ENCODE measurements around the gene TTC34. TPM values are rescaled to one million over a fixed set of nuclear protein-coding genes. Genes with fewer than 3 reads are reported as not detected.
"Not testable (repeated sequence)": the region's sequence is repeated elsewhere in the genome, so short reads cannot be mapped to it uniquely, and the experiment has no call there.

The TTC34 gene
- total RNA-seq, 2 donors from 2014 or later, result 0.43 to 0.67 TPM

DNA sequence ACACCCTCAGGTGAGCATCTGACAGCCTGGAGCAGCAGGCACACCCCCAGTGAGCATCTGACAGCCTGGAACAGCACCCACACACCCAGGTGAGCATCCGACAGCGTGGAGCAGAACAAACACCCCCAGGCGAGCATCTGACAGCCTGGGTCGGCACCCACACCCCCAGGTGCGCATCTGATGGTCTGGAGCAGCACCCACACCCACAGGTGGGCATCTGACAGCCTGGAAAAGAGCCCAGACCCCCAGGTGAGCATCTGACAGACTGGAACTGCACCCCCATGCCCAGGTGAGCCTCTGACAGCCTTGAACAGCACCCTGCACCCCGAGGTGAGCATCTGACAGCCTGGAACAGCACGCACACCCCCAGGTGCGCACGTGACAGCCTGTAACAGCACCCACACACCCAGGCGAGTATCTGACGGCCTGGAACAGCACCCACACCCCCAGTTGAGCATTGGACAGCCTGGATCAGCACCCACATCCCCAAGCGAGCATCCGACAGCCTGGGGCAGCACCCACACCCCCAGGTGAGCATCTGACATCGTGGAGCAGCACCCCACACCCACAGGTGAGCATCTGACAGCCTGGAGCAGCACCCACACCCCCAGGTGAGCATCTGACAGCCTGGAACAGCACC is 51.3 kb downstream of the TTC34 start:
- DNase-seq; intact Hi-C loops (cut with DNase I, micrococcal nuclease): not testable (repeated sequence)

GRCh38 chr1:2748626-2749025 is 52.9 kb downstream of the TTC34 start:
- DNase-seq; intact Hi-C loops (cut with DNase I, micrococcal nuclease); ATAC-seq: not testable (repeated sequence)

More for the DNA sequence above, 51.3 kb downstream of the TTC34 start:
- not testable (repeated sequence) for ATAC-seq

- not testable (repeated sequence) for ATAC-seq, DNase-seq
Observed at GRCh38 chr1:2694796-2695195, 106.7 kb downstream of the TTC34 start.

DNA sequence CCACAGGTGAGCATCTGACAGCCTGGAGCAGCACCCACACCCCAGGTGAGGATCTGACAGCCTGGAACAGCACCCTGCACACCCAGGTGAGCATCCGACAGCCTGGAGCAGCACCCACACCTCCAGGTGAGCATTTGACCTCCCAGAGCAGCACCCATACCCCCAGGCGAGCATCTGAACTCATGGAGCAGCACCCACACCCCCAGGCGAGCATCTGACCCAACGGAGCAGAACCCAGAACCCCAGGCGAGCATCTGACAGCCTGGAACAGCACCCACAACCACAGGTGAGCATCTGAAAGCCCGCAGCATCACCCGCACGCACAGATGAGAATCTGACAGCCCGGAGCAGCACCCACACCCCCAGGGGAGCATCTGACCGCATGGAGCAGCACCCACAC is 111.3 kb downstream of the TTC34 start:
- ATAC-seq, result not testable (repeated sequence)

More at GRCh38 chr1:2694796-2695195, 106.7 kb downstream of the TTC34 start:
- intact Hi-C loops (cut with DNase I, micrococcal nuclease), result not testable (repeated sequence)

DNA sequence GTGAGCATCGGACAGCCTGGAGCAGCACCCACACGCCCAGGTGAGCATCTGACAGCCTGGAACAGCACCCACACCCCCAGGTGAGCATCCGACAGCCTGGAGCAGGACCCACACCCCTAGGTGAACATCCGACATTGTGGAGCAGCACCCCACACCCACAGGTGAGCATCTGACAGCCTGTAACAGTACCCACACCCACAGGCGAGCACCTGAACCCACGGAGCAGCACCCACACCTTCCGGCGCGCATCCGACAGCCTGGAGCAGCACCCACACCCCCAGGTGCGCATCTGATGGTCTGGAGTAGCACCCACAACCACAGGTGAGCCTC is 113.2 kb downstream of the TTC34 start:
- intact Hi-C loops (cut with DNase I, micrococcal nuclease); ATAC-seq: not testable (repeated sequence)
- DNase-seq, result peak in 1 of 2 donors; percentile 23

More for the DNA sequence above, 111.3 kb downstream of the TTC34 start:
- DNase-seq; intact Hi-C loops (cut with DNase I, micrococcal nuclease): not testable (repeated sequence)

GRCh38 chr1:2687638-2688335 is 113.7 kb downstream of the TTC34 start:
- ATAC-seq; intact Hi-C loops (cut with DNase I, micrococcal nuclease): not testable (repeated sequence)
- peak in 1 of 2 donors; percentile 32 for DNase-seq

- intact Hi-C loops (cut with DNase I, micrococcal nuclease); DNase-seq: not testable (repeated sequence)
Observed at GRCh38 chr1:2687174-2687591, 114.3 kb downstream of the TTC34 start.

DNA sequence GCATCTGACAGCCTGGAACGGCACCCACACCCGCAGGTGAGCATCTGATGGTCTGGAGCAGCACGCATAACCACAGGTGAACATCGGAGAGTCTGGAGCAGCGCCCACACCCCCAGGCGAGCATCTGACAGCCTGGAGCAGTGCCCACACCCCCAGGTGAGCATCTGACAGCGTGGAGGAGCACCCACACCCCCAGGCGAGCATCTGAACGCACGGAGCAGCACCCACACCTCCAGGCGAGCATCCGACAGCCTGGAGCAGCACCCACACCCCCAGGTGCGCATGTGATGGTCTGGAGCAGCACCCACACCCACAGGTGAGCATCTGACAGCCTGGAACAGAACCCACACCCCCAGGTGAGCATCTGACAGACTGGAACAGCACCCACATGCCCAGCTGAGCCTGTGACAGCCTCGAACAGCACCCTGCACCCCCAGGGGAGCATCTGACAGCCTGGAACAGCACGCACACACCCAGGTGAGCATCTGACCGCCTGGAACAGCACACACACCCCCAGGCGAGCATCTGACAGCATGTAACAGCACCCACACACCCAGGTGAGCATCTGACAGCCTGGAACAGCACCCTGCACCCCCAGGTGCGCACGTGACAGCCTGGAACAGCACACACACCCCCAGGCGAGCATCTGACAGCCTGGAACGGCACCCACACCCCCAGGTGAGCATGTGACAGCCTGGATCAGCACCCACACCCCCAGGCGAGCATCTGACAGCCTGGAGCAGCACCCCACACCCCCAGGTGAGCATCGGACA is 115.2 kb downstream of the TTC34 start:
- DNase-seq; ATAC-seq; intact Hi-C loops (cut with DNase I, micrococcal nuclease): not testable (repeated sequence)

More at GRCh38 chr1:2687174-2687591, 114.3 kb downstream of the TTC34 start:
- ATAC-seq, result not testable (repeated sequence)

DNA sequence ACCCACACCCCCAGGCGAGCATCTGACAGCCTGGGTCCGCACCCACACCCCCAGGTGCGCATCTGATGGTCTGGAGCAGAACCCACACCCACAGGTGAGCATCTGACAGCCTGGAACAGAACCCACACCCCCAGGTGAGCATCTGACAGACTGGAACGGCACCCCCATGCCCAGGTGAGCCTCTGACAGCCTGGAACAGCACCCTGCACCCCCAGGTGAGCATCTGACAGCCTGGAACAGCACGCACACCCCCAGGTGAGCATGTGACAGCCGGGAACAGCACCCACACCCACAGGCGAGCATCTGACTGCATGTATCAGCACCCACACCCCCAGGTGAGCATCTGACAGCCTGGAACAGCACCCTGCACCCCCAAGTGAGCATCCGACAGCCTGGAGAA is 115.8 kb downstream of the TTC34 start:
- intact Hi-C loops (cut with DNase I, micrococcal nuclease); DNase-seq; ATAC-seq: not testable (repeated sequence)

GRCh38 chr1:2684878-2685277 is 116.6 kb downstream of the TTC34 start:
- DNase-seq; ATAC-seq; intact Hi-C loops (cut with DNase I, micrococcal nuclease): not testable (repeated sequence)

GRCh38 chr1:2684000-2684399 is 117.5 kb downstream of the TTC34 start:
- DNase-seq, result peak in 1 of 2 donors; percentile 31
- ATAC-seq; intact Hi-C loops (cut with DNase I, micrococcal nuclease): not testable (repeated sequence)

- ATAC-seq; DNase-seq; intact Hi-C loops (cut with DNase I, micrococcal nuclease): not testable (repeated sequence)
Observed at GRCh38 chr1:2683321-2683741, 118.2 kb downstream of the TTC34 start.

DNA sequence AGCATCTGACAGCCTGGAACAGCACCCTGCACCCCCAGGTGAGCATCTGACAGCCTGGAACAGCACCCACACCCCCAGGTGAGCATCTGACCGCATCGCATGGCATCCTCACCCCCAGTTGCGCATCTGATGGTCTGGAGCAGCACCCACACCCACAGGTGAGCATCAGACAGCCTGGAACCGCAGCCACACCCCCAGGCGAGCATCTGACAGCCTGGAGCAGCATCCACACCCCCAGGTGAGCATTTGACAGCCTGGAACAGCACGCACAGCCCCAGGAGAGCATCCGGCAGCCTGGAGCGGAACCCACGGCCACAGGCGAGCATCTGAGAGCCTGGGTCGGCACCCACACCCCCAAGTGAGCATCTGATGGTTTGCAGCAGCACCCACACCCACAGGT is 118.6 kb downstream of the TTC34 start:
- intact Hi-C loops (cut with DNase I, micrococcal nuclease); DNase-seq; ATAC-seq: not testable (repeated sequence)

DNA sequence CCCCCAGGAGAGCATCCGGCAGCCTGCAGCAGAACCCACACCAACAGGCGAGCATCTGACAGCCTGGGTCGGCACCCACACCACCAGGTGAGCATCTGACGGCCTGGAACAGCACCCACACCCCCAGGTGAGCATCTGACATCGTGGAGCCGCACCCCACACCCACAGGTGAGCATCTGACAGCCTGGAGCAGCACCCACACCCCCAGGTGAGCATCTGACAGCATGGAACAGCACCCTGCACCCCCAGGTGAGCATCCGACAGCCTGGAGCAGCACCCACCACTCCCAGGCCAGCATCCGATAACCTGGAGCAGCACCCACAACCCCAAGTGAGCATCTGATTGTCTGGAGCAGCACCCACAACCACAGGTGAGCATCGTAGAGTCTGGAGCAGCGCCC is 124.8 kb downstream of the TTC34 start:
- ATAC-seq; intact Hi-C loops (cut with DNase I, micrococcal nuclease): not testable (repeated sequence)

DNA sequence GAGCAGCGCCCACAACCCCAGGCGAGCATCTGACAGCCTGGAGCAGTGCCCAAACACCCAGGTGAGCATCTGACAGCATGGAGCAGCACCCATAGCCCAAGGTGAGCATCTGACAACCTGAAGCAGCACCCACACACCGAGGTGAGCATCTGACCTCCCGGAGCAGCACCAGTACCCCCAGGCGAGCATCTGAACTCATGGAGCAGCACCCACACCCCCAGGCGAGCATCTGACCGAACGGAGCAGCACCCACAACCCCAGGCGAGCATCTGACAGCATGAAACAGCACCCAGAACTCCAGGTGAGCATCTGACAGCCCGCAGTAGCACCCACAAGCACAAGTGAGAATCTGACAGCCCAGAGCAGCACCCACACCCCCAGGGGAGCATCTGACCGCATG is 129.8 kb downstream of the TTC34 start:
- ATAC-seq; intact Hi-C loops (cut with DNase I, micrococcal nuclease): not testable (repeated sequence)
- peak in 1 of 2 donors; percentile 33 for DNase-seq

More for the DNA sequence above, 124.8 kb downstream of the TTC34 start:
- DNase-seq, result not testable (repeated sequence)

GRCh38 chr1:2659806-2660205 is 141.7 kb downstream of the TTC34 start:
- DNase-seq, result peak in 1 of 2 donors; percentile 42
- ATAC-seq; intact Hi-C loops (cut with DNase I, micrococcal nuclease): not testable (repeated sequence)

- DNase-seq; ATAC-seq; intact Hi-C loops (cut with DNase I, micrococcal nuclease): not testable (repeated sequence)
Observed at GRCh38 chr1:2657909-2658308, 143.6 kb downstream of the TTC34 start.

DNA sequence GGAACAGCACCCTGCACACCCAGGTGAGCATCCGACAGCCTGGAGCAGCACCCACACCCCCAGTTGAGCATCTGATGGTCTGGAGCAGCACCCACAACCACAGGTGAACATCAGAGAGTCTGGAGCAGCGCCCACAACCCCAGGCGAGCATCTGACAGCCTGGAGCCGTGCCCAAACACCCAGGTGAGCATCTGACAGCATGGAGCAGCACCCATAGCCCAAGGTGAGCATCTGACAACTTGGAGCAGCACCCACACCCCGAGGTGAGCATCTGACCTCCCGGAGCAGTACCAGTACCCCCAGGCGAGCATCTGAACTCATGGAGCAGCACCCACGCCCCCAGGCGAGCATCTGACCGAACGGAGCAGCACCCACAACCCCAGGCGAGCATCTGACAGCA is 144.4 kb downstream of the TTC34 start:
- ATAC-seq; intact Hi-C loops (cut with DNase I, micrococcal nuclease); DNase-seq: not testable (repeated sequence)

Data from left colon (tissue), 2 donors.